SK-N-SH (cell line): Measurements from ENCODE around the gene ABCA4. TPM values are rescaled to one million over a fixed set of nuclear protein-coding genes. Genes with fewer than 3 reads are reported as not detected.

Source experiments
- CTCF ChIA-PET: fragments of 300-600, 350-600 bp; formaldehyde crosslinking; extraction: SDS; loops from one replicate; lab custom pipeline; 2021; lab: Yijun Ruan, JAX
- POLR2A ChIA-PET: fragments of 350-600 bp; sonication (Branson Sonifier 250); formaldehyde crosslinking; extraction: SDS; loops from one replicate; lab custom pipeline; 2020; ENCODE audit warnings: antibody characterized with exemption, inconsistent platforms; lab: Yijun Ruan, JAX
- DNase-seq: peaks from one replicate; pipeline ENCODE4 v3.0.0; 2012
- H2AFZ ChIP-seq: fragments of 200-600 bp; sonication (generic); 2 replicates; pipeline ENCODE4 v1.8.1; 2016; ENCODE audit warnings: antibody characterized with exemption, mild to moderate bottlenecking, low read depth
- H3F3A ChIP-seq: fragments of 200-600 bp; sonication (generic); replicated peaks from 2 replicates; pipeline ENCODE3; 2016; ENCODE audit warnings: antibody characterized with exemption, mild to moderate bottlenecking; ENCODE audit not compliant: insufficient read depth
- H3K27ac ChIP-seq, 2 experiments: fragments of 200-500 bp in 1 of 2; fragments of 200-600 bp in 1 of 2; sonication (Bioruptor generic) in 1 of 2; sonication (generic), shearing (Covaris generic) in 1 of 2; 2 replicates each; pipeline versions ENCODE4 v1.5.1 to v1.6.1; 2014 to 2016; ENCODE audit warnings: low read depth in 2 of 2, inconsistent platforms in 1 of 2, low read length in 1 of 2, mild to moderate bottlenecking in 1 of 2, mixed read lengths in 1 of 2
- H3K27me3 ChIP-seq: fragments of 200-600 bp; sonication (generic), shearing (Covaris generic); 2 replicates; pipeline ENCODE4 v1.6.1; 2016; ENCODE audit warnings: mixed run types; ENCODE audit not compliant: insufficient read depth
- H3K36me3 ChIP-seq, 2 experiments: fragments of 200-500 bp in 1 of 2; fragments of 200-600 bp in 1 of 2; sonication (Bioruptor generic) in 1 of 2; sonication (generic) in 1 of 2; replicated peaks in 1 of 2; 2 replicates each; pipeline versions ENCODE3 to v1.5.1; 2014 to 2016; ENCODE audit warnings: low read length in 1 of 2, mild to moderate bottlenecking in 1 of 2; ENCODE audit not compliant: insufficient read depth in 2 of 2, control insufficient read depth in 1 of 2
- H3K4me1 ChIP-seq, 2 experiments: fragments of 200-500 bp in 1 of 2; fragments of 200-600 bp in 1 of 2; sonication (Bioruptor generic) in 1 of 2; sonication (generic), shearing (Covaris generic) in 1 of 2; 2 replicates each; pipeline versions ENCODE4 v1.5.1 to v1.6.1; 2014 to 2016; ENCODE audit warnings: low read depth in 1 of 2, low read length in 1 of 2, mixed run types in 1 of 2; ENCODE audit not compliant: insufficient read depth in 2 of 2, control insufficient read depth in 1 of 2
- H3K4me2 ChIP-seq: fragments of 200-600 bp; sonication (generic), shearing (Covaris generic); 2 replicates; pipeline ENCODE4 v1.6.1; 2017; ENCODE audit warnings: mixed run types
- H3K4me3 ChIP-seq, 2 experiments: fragments of 200-500 bp in 1 of 2; fragments of 200-600 bp in 1 of 2; sonication (Bioruptor generic) in 1 of 2; sonication (generic), shearing (Covaris generic) in 1 of 2; 2 replicates each; pipeline versions ENCODE4 v1.5.1 to v1.8.1; 2014 to 2016; ENCODE audit warnings: low read depth in 2 of 2, inconsistent platforms in 1 of 2, low read length in 1 of 2, mild to moderate bottlenecking in 1 of 2, mixed read lengths in 1 of 2, moderate library complexity in 1 of 2
- H3K79me2 ChIP-seq: fragments of 200-600 bp; sonication (generic); 2 replicates; pipeline ENCODE4 v1.8.1; 2017; ENCODE audit warnings: mild to moderate bottlenecking; ENCODE audit not compliant: insufficient read depth
- H3K9ac ChIP-seq: fragments of 200-600 bp; sonication (generic); 2 replicates; pipeline ENCODE4 v1.6.1; 2017; ENCODE audit warnings: mixed run types
- H3K9me2 ChIP-seq: fragments of 200-600 bp; sonication (generic); 2 replicates; pipeline ENCODE4 v1.6.1; 2017; ENCODE audit warnings: mixed run types
- H3K9me3 ChIP-seq: fragments of 200-600 bp; sonication (generic); 2 replicates; pipeline ENCODE4 v1.6.1; 2017; ENCODE audit warnings: mixed run types, mild to moderate bottlenecking, moderate library complexity
- H4K20me1 ChIP-seq: fragments of 200-600 bp; sonication (generic); 2 replicates; pipeline ENCODE4 v1.6.1; 2017; ENCODE audit warnings: mild to moderate bottlenecking, mixed run types; ENCODE audit not compliant: insufficient read depth
- FOSL2 ChIP-seq: IDR thresholded peaks from 2 replicates; pipeline ENCODE4 v1.4.0; 2012; ENCODE audit warnings: low read depth, mild to moderate bottlenecking, moderate library complexity, borderline replicate concordance
- FOXM1 ChIP-seq: IDR thresholded peaks from 2 replicates; pipeline ENCODE4 v1.4.0; 2012; ENCODE audit warnings: low read depth, mild to moderate bottlenecking
- GABPA ChIP-seq: IDR thresholded peaks from 2 replicates; pipeline ENCODE4 v1.4.0; 2012; ENCODE audit warnings: low read depth, mild to moderate bottlenecking
- NFIC ChIP-seq: IDR thresholded peaks from 2 replicates; pipeline ENCODE4 v1.4.0; 2012; ENCODE audit warnings: borderline replicate concordance
- POLR2AphosphoS5 ChIP-seq: IDR thresholded peaks from 2 replicates; pipeline ENCODE4 v1.6.1; 2012; ENCODE audit warnings: low read depth, low read length
- RCOR1 ChIP-seq: fragments of 150-350 bp; IDR thresholded peaks from 2 replicates; pipeline ENCODE4 v1.6.1; 2017; ENCODE audit warnings: antibody characterized with exemption, low read length
- SIN3A ChIP-seq: IDR thresholded peaks from 2 replicates; pipeline ENCODE4 v1.6.1; 2012; ENCODE audit warnings: low read depth, mild to moderate bottlenecking, low read length, moderate library complexity, borderline replicate concordance
- TAF1 ChIP-seq: IDR thresholded peaks from 2 replicates; pipeline ENCODE4 v1.6.1; 2012; ENCODE audit warnings: low read depth, mild to moderate bottlenecking, low read length, moderate library complexity, borderline replicate concordance
- USF2 ChIP-seq: fragments of 150-350 bp; IDR thresholded peaks from 2 replicates; pipeline ENCODE4 v1.6.1; 2017; ENCODE audit warnings: antibody characterized with exemption, low read length, low read depth, borderline replicate concordance
- WGBS: methylation state at CpG from one replicate; pipeline ENCODE4 v1.1.6; 2017; ENCODE audit warnings: low lambda C conversion rate; 5-methylcytosine and 5-hydroxymethylcytosine counted together
- polyA plus RNA-seq, 3 experiments: library from polyadenylated mRNA; depleted of rRNA; stranded (reverse); fragments of >200 nt; gene quantifications; 2 replicates each; pipeline ENCODE4 v1.2.3, GENCODE V29; 2012
- TF ChIP-seq, protein P1 (sequence below): IDR thresholded peaks from 2 replicates; pipeline ENCODE4 v1.4.0; 2012; ENCODE audit warnings: low read depth, borderline replicate concordance

ABCA4 gene
- polyA plus RNA-seq, 1 of the 3 experiments (the other 2 are of a cell fraction) = 0.03 TPM

DNA sequence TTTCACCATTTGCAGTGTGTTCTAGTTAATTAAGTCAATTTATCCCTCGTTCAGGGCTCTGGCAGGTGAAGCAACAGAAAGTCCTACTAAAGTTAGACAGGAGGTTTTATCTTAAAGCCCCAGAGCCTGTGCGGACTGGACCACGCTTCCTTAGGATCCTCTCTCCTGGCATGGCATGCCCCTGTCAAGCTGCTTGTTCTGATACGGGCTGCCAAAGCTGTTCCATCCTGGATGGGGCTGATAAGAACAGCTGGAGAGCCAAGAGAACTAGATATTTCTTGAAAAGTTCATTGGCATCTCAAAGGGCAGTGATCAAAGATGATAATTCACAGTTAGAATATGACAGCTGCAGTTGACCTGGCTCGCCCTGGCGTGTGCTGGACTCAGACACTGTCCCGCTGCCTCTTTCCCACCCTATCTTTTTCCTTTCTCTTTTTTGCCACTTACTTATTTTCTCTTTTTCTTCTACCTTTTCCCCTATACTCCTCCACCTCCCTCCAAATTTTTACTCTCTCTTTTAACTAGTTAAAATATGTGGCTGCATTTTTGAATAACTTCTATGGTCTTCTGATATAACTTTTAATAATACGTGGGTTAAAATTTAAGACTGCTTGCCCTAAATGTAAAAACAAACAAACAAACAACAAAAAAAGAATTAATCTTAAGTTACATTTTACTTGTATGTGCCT is 96.7 kb downstream of the ABCA4 start:
- no peaks in the 10 kb centered on the region for H4K20me1 ChIP-seq
- WGBS = 88% methylated on average over 8 of the region's 8 CpGs
- POLR2A ChIA-PET = no interaction called here
- no peak overlapping the region for H3K9ac ChIP-seq
- DNase-seq = no peak
- no peak overlapping the region for H3K4me2 ChIP-seq
- no peak overlapping the region for H2AFZ ChIP-seq
- no peaks in the 10 kb centered on the region for H3F3A ChIP-seq
- H3K27ac ChIP-seq = no peak overlapping the region
- no peaks in the 10 kb centered on the region for H3K36me3 ChIP-seq
- no peaks in the 10 kb centered on the region for H3K27me3 ChIP-seq
- CTCF ChIA-PET = interaction anchor here (0.6 to 35.1 kb wide), 4 partner anchors 8 to 310 kb away, joined by 3 to 889 read pairs (median 164); no protein-coding TSS in a partner anchor
- H3K4me3 ChIP-seq = no peak overlapping the region
- H3K79me2 ChIP-seq = no peaks in the 10 kb centered on the region
- peaks cover 0 to 8% of the 10 kb centered on the region in 2 experiments; a peak in 1 of 4 replicates for H3K4me1 ChIP-seq
- H3K9me2 ChIP-seq = no peaks in the 10 kb centered on the region
- H3K9me3 ChIP-seq = no peaks in the 10 kb centered on the region
- no peak for TF ChIP-seq GABPA
- TF ChIP-seq TAF1 = no peak
- no peak for TF ChIP-seq SIN3A
- TF ChIP-seq POLR2AphosphoS5 = no peak

GRCh38 chr1:94022471-94023189 is 98.3 kb downstream of the ABCA4 start:
- ChIA-PET POLR2A (no interaction called here), CTCF (interaction anchor here (0.5 to 35.1 kb wide), 4 partner anchors 19 to 312 kb away, joined by 3 to 889 read pairs (median 164); no protein-coding TSS in a partner anchor)
- no peak for DNase-seq
- Histone ChIP-seq H4K20me1 (no peaks in the 10 kb centered on the region), H3K9me2 (no peaks in the 10 kb centered on the region), H2AFZ (no peak overlapping the region; the same call in 1 of the 2 replicates), H3K9ac (no peak overlapping the region), H3K36me3 (no peaks in the 10 kb centered on the region), H3K27ac (0 out of 4 replicates have a peak overlapping the region, but pooled peaks of 1 of the 2 experiments have one; percentile 38), H3K79me2 (no peaks in the 10 kb centered on the region), H3K27me3 (no peaks in the 10 kb centered on the region), H3K4me1 (peaks cover 0 to 8% of the 10 kb centered on the region in 2 experiments; a peak in 1 of 4 replicates), H3K4me2 (peak overlapping the region; percentile 27), H3F3A (no peaks in the 10 kb centered on the region), H3K9me3 (no peaks in the 10 kb centered on the region), H3K4me3 (no peak overlapping the region)
- TF ChIP-seq NFIC (peak; percentile 24; the same call in 1 of the 2 replicates), RCOR1 (no peak), FOSL2 (no peak), USF2 (no peak), FOXM1 (no peak), POLR2AphosphoS5 (no peak)
- TF ChIP-seq, protein P1, sequence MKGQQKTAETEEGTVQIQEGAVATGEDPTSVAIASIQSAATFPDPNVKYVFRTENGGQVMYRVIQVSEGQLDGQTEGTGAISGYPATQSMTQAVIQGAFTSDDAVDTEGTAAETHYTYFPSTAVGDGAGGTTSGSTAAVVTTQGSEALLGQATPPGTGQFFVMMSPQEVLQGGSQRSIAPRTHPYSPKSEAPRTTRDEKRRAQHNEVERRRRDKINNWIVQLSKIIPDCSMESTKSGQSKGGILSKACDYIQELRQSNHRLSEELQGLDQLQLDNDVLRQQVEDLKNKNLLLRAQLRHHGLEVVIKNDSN = no peak
- WGBS = 79% methylated on average over 4 of the region's 6 CpGs
